Activated CD4-positive, alpha-beta T cell treated with anti-CD3 and anti-CD28 coated beads for 36 hours (primary cell): ENCODE data around the gene TMCC1. TPM values are rescaled to one million over a fixed set of nuclear protein-coding genes. Genes with fewer than 3 reads are reported as not detected.
"Not testable (repeated sequence)": the region's sequence is repeated elsewhere in the genome, so short reads cannot be mapped to it uniquely, and the experiment has no call there.

Experiments used
- ATAC-seq: fragments of 200-7000 bp; cut with Tn5 transposase; one replicate; pipeline ENCODE4 v1.10.0; 2021; ENCODE audit warnings: mild to moderate bottlenecking, moderate library complexity
- CTCF ChIA-PET: fragments of 350-600 bp; sonication (Branson Sonifier 250); formaldehyde crosslinking; loops from one replicate; lab custom pipeline; 2021; ENCODE audit warnings: antibody characterized with exemption; lab: Charles Lee
- POLR2A ChIA-PET: fragments of 350-600 bp; sonication (Branson Sonifier 250); formaldehyde crosslinking; loops from one replicate; lab custom pipeline; 2021; ENCODE audit warnings: antibody characterized with exemption, inconsistent platforms; lab: Charles Lee
- DNase-seq: peaks from one replicate; pipeline ENCODE4 v3.0.0-alpha.2; 2020
- H3K27ac Mint-ChIP-seq: one replicate; pipeline ENCODE4 v1.8.0; 2021; ENCODE audit warnings: mixed read lengths
- H3K27me3 Mint-ChIP-seq: one replicate; pipeline ENCODE4 v1.8.0; 2021; ENCODE audit warnings: mixed read lengths
- H3K36me3 Mint-ChIP-seq: one replicate; pipeline ENCODE4 v1.8.0; 2021; ENCODE audit warnings: low read depth, mixed read lengths
- H3K4me1 Mint-ChIP-seq: one replicate; pipeline ENCODE4 v1.8.0; 2021; ENCODE audit warnings: mixed read lengths
- H3K4me3 Mint-ChIP-seq: one replicate; pipeline ENCODE4 v1.8.0; 2021; ENCODE audit warnings: mild to moderate bottlenecking, moderate library complexity, mixed read lengths
- H3K9me3 Mint-ChIP-seq: one replicate; pipeline ENCODE4 v1.8.0; 2021; ENCODE audit warnings: low read depth, mixed read lengths
- intact Hi-C, 2 experiments: fragments of 100-400 bp; cut with DNase I in 1 of 2; cut with micrococcal nuclease in 1 of 2; formaldehyde crosslinking; loops; one replicate each; pipeline versions ENCODE4 v1.14.2 to v1.15.1; 2022 to 2024; cut with DNase I, micrococcal nuclease
- total RNA-seq, 2 experiments: library from RNA; stranded (reverse); gene quantifications; one replicate each; pipeline ENCODE4 v1.2.3, GENCODE V29; 2021

The TMCC1 gene
- total RNA-seq, 2 experiments from 2014 or later, result 14.8 to 17.3 TPM

DNA sequence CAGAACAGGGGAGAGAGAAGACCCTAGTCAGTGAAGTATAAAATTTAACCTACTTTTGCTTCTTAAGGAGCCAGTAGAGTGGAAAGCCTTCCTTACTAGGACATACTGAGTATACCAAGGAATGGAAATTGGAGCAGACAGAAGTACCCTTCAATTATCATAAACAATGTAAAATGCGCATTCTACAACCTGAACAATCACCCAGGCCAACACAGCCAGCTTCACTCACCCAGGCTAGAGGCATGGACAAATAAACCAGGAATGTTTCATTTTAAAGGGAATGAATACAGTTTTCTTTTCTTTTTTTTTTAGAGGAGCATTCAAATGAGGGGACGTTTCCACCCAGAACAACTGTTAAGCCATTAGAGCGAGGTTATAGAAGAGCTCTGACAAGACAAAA, 245.1 kb downstream of the TMCC1 start:
- Mint-ChIP-seq H3K4me3 (no peak overlapping the region), H3K27me3 (no peaks in the 10 kb centered on the region), H3K36me3 (no peaks in the 10 kb centered on the region), H3K27ac (no peak overlapping the region), H3K9me3 (no peaks in the 10 kb centered on the region), H3K4me1 (peaks cover 2% of the 10 kb centered on the region)
- no peak for ATAC-seq
- ChIA-PET POLR2A (no interaction called here), CTCF (interaction anchor here (0.7 to 5.0 kb wide), 2 partner anchors 15 to 177 kb away, joined by 3 to 43 read pairs; no protein-coding TSS in a partner anchor)
- no peak for DNase-seq
- intact Hi-C loops, result no loop called here

DNA sequence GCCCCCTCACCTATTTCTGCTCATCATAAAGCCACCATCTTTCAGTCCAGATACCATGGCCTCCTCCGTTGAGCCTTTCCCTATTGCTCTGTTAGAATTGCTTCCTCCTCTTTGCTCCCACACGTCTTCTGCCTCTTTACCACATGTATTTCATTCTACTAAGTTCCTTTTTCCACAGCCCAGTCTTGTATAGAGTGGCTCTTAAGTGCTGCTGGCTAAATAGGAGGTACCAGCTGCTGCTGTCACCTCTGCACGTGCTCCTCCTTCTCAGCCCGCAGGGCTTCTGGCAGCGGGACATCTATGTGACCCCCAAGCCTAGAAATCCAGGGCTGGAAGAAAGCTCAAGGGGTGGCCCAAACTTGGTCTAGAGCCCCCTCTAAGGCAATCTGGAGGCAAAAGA, 248.2 kb downstream of the TMCC1 start:
- Mint-ChIP-seq H3K4me1 (peaks cover 2% of the 10 kb centered on the region), H3K27me3 (no peaks in the 10 kb centered on the region), H3K27ac (no peak overlapping the region), H3K9me3 (no peaks in the 10 kb centered on the region), H3K4me3 (no peak overlapping the region), H3K36me3 (no peaks in the 10 kb centered on the region)
- ATAC-seq, result no peak
- ChIA-PET POLR2A (no interaction called here), CTCF (interaction anchor here (1.2 to 5.0 kb wide), 2 partner anchors 17 to 180 kb away, joined by 5 to 43 read pairs; no protein-coding TSS in a partner anchor)
- DNase-seq, result no peak
- intact Hi-C loops, result no loop called here

DNA sequence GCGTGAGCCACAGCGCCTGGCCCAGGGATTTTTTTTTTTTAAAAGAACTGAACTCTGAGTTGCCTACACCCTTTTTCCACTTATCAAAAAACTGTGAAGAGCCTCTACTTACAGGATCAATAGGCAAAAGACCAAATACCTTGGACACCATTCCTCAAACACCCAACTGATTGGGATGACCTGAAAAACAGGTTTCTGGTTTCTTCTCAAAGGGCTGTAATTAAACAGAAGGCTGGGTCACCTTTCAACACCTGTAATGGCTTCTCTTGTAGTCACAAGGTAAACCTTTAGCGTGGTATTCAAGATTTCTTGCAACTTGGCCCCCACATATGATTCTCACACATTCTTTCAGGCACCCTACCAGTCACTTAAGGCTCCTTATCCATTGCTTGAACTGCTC, 248.7 kb downstream of the TMCC1 start:
- ChIA-PET POLR2A (no interaction called here), CTCF (interaction anchor here (0.8 to 1.2 kb wide), 2 partner anchors 17 to 333 kb away, joined by 4 to 5 read pairs; no protein-coding TSS in a partner anchor)
- no peaks in the 10 kb centered on the region for H3K27me3 Mint-ChIP-seq
- intact Hi-C loops, result no loop called here
- ATAC-seq, result no peak
- no peak overlapping the region for H3K4me3 Mint-ChIP-seq
- no peaks in the 10 kb centered on the region for H3K9me3 Mint-ChIP-seq
- no peak overlapping the region for H3K27ac Mint-ChIP-seq
- H3K36me3 Mint-ChIP-seq, result no peaks in the 10 kb centered on the region
- H3K4me1 Mint-ChIP-seq, result no peaks in the 10 kb centered on the region
- DNase-seq, result no peak

DNA sequence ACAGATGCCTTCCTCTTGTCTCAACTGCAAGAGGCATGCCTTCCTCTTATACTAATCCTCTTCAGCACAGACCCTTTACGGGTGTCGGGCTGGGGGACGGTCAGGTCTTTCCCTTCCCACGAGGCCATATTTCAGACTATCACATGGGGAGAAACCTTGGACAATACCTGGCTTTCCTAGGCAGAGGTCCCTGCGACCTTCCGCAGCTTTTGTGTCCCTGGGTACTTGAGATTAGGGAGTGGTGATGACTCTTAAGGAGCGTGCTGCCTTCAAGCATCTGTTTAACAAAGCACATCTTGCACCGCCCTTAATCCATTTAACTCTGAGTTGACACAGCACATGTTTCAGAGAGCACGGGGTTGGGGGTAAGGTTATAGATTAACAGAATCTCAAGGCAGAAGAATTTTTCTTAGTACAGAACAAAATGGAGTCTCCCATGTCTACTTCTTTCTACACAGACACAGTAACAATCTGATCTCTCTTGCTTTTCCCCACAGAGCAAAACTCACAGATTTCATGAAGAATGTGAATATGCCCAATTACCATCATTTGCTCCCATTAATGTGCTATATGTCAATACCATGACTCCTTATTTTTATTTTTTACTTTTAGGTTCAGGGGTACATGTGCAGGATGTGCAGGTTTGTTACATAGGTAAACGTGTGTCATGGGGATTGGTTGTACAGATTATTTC, 251.8 kb downstream of the TMCC1 start:
- DNase-seq, H3K27me3 Mint-ChIP-seq, ATAC-seq, H3K4me3 Mint-ChIP-seq, H3K27ac Mint-ChIP-seq, H3K36me3 Mint-ChIP-seq, POLR2A ChIA-PET, CTCF ChIA-PET, intact Hi-C loops, H3K4me1 Mint-ChIP-seq, H3K9me3 Mint-ChIP-seq: not testable (repeated sequence)

DNA sequence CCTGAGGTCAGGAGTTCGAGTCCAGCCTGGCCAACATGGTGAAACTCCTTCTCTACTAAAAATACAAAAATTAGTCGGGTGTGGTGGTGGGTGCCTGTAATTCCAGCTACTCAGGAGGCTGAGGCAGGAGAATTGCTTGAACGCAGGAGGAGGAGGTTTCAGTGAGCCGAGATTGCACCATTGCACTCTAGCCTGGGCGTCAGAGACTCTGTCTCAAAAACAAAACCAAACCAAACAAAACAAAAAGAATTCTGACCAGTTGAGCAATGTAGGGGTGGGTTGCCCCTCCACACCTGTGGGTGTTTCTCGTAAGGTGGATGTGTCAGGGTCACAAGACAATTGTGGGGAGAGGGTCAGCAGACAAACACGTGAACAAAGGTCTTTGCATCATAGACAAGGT, 252.5 kb downstream of the TMCC1 start:
- intact Hi-C loops, H3K9me3 Mint-ChIP-seq: not testable (repeated sequence)

DNA sequence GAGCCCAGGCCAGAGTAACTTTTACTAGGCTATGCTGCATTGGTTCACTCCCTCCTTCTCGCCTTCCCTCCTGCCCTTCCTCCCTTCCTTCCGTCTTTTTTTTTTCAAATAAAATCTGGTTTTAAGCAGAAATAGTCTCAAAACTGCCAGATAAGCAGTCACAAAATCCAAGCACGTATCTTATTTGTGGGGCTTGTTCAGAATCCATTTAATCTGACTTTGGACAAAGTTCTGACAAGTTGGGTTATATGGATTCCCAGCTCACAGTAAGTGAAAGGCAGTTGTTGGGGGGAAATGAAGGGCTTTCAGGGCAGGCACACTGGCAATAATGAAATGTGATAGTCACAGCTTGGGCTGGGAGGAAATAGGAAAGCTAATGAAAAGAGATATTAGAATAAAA, 255.0 kb downstream of the TMCC1 start:
- Mint-ChIP-seq H3K27ac (no peak overlapping the region), H3K36me3 (no peaks in the 10 kb centered on the region), H3K4me1 (no peaks in the 10 kb centered on the region), H3K9me3 (no peaks in the 10 kb centered on the region), H3K4me3 (no peak overlapping the region), H3K27me3 (peaks cover 2% of the 10 kb centered on the region)
- ATAC-seq, result no peak
- ChIA-PET CTCF (no interaction called here), POLR2A (no interaction called here)
- no peak for DNase-seq
- intact Hi-C loops, result no loop called here

More for the DNA sequence above, 252.5 kb downstream of the TMCC1 start:
- H3K36me3 Mint-ChIP-seq, H3K27ac Mint-ChIP-seq, CTCF ChIA-PET, H3K4me3 Mint-ChIP-seq, DNase-seq, H3K27me3 Mint-ChIP-seq, ATAC-seq, H3K4me1 Mint-ChIP-seq, POLR2A ChIA-PET: not testable (repeated sequence)

DNA sequence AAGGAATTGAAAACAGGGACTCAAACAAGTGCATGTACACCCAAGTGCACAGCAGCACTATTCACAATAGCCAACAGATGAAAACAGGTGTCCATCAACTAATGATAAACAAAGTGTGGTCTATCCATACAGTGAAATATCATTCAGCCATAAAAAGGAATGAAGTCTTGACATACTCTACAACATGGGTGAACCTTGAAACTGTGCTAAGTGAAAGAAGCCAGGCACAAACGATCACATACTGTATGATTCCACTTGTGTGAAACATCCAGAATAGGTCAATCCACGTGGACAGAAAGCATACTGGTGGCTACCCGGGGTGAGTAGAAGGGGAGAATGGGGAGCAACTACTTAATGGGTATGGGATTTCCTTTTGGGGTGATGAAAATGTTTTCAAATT, 257.4 kb downstream of the TMCC1 start:
- ATAC-seq (no peak), DNase-seq (no peak)
- H3K36me3 Mint-ChIP-seq, result no peaks in the 10 kb centered on the region
- intact Hi-C loops, result no loop called here
- H3K4me3 Mint-ChIP-seq, result no peak overlapping the region
- CTCF ChIA-PET, result interaction anchor here (0.6 kb wide), 1 partner anchor 150 kb away, joined by 3 read pairs; no protein-coding TSS in a partner anchor
- H3K4me1 Mint-ChIP-seq, result no peaks in the 10 kb centered on the region
- POLR2A ChIA-PET, result no interaction called here
- H3K9me3 Mint-ChIP-seq, result no peaks in the 10 kb centered on the region
- peaks cover 2% of the 10 kb centered on the region for H3K27me3 Mint-ChIP-seq
- H3K27ac Mint-ChIP-seq, result no peak overlapping the region

DNA sequence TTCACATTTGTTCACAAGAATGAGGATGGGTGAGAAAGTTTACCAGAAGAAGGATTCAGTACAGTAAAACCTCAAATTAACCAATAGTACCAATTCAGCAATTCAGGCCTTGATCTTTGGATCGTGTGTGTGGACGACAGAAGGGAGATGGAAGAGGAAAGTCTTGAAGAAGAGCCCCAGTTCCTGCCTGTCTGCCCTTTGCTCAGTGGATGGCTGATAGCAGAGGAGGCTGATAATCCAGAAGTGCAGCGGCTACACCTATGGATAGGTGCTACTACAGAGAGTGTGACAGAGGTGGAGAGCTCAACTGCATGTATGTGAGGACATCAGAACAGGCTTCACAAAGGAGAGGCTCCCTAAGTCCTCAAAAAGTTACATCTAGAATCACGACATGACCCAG, 257.9 kb downstream of the TMCC1 start:
- H3K4me1 Mint-ChIP-seq, result no peaks in the 10 kb centered on the region
- no peak overlapping the region for H3K4me3 Mint-ChIP-seq
- CTCF ChIA-PET, result interaction anchor here (0.6 to 0.8 kb wide), 3 partner anchors 65 to 300 kb away, joined by 3 to 4 read pairs (median 3); no protein-coding TSS in a partner anchor
- POLR2A ChIA-PET, result no interaction called here
- ATAC-seq, result no peak
- H3K9me3 Mint-ChIP-seq, result no peaks in the 10 kb centered on the region
- H3K36me3 Mint-ChIP-seq, result no peaks in the 10 kb centered on the region
- no peak overlapping the region for H3K27ac Mint-ChIP-seq
- intact Hi-C loops, result no loop called here
- H3K27me3 Mint-ChIP-seq, result peaks cover 2% of the 10 kb centered on the region
- DNase-seq, result no peak

DNA sequence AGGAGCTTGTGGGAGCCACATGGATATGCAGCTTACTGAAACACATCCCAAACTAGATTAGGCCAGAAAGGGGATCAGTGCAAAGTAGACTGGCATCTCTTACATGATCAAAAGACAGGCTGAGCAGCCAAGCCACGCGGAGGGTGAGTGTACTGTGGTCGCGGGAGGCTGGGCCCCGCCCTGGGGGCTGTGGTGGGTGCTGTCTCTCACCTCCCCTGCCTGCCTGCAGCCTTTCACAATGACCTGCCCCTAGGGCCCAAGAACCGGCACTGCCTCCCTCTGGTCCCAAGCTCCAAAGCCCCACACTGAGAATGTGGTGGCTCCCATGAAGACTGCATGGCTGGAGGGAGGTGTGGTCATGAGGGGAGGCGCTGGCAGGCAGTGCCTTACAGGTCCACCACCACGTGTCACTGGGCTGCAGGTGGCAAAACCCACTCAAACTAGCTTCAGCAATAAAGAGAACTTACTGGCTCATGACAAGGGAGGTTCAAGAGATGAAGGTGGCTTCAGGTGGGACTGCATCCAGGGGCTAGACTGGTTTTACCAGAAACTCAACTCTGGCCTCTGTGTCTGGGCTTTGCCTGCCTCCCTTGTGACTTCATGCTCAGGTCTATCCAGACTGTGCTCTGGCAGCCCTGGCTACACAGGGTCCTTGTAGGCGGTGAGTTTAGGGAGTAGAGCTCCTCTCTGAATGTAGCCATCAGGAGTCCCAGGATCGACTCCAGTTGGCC, 259.6 kb downstream of the TMCC1 start:
- Mint-ChIP-seq H3K4me3 (no peak overlapping the region), H3K9me3 (no peaks in the 10 kb centered on the region), H3K36me3 (no peaks in the 10 kb centered on the region), H3K4me1 (no peaks in the 10 kb centered on the region), H3K27ac (no peak overlapping the region), H3K27me3 (peaks cover 2% of the 10 kb centered on the region)
- no peak for DNase-seq
- ATAC-seq, result no peak
- POLR2A ChIA-PET, result no interaction called here
- intact Hi-C loops, result no loop called here
- CTCF ChIA-PET, result interaction anchor here (0.8 kb wide), 1 partner anchor 15 kb away, joined by 3 read pairs; no protein-coding TSS in a partner anchor

DNA sequence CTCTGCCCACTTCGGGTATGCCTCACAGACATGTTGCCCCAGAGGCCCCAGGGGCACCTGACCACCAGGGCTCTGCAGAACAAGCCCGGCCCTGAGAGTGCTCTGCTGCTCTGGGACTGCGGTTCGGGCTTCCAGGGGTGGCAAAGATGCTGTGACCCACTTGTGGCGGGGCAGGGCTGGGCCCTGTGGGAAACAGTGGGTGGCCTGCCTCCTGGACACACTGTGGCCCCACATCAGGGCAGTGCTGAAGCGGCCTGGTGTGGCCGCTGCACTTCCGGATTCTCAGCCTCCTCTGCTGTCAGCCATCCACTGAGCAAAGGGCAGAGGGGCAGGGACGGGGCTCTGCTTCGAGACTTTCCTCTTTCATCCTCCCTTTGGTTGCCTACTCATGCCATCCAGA, 260.5 kb downstream of the TMCC1 start:
- H3K36me3 Mint-ChIP-seq, result no peaks in the 10 kb centered on the region
- no peak for ATAC-seq
- no peaks in the 10 kb centered on the region for H3K9me3 Mint-ChIP-seq
- peaks cover 3% of the 10 kb centered on the region for H3K4me1 Mint-ChIP-seq
- DNase-seq, result no peak
- no peak overlapping the region for H3K4me3 Mint-ChIP-seq
- intact Hi-C loops, result no loop called here
- peaks cover 2% of the 10 kb centered on the region for H3K27me3 Mint-ChIP-seq
- no peak overlapping the region for H3K27ac Mint-ChIP-seq
- POLR2A ChIA-PET, result no interaction called here
- CTCF ChIA-PET, result no interaction called here

DNA sequence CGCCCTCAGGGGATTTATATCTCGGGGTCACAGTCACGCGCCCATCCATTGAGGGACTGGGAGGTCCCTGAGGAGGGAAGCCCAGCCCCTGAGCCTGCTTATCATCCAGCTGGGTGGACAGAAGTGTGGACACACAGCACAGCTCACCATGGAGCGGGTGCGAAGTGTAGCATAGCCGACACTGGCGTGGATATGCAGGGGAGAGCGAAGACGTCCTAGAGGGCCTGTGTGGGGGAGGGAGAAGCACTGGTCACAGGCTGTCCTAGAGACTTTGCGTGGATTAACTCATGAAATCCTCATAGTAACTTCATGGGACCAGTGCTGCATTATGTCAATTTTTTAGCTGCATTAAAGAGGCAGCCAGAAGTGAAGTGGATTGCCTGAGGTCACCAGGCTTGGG, 261.0 kb downstream of the TMCC1 start:
- H3K27me3 Mint-ChIP-seq, result peaks cover 2% of the 10 kb centered on the region

More for the DNA sequence above, 261.0 kb downstream of the TMCC1 start:
- H3K27ac Mint-ChIP-seq, result no peak overlapping the region
- H3K36me3 Mint-ChIP-seq, result no peaks in the 10 kb centered on the region
- no peaks in the 10 kb centered on the region for H3K9me3 Mint-ChIP-seq
- intact Hi-C loops, result no loop called here
- ATAC-seq (no peak), DNase-seq (no peak)
- CTCF ChIA-PET, result interaction anchor here (0.7 kb wide), 1 partner anchor 142 kb away, joined by 3 read pairs; no protein-coding TSS in a partner anchor
- H3K4me3 Mint-ChIP-seq, result no peak overlapping the region
- H3K4me1 Mint-ChIP-seq, result peaks cover 6% of the 10 kb centered on the region
- POLR2A ChIA-PET, result no interaction called here
